Measurements from ENCODE around the gene DNAH11. TPM values are rescaled to one million over a fixed set of nuclear protein-coding genes. Genes with fewer than 3 reads are reported as not detected.

DNAH11 gene
- total RNA-seq, 2 donors from 2014 or later: 1.6 to 13.3 TPM

DNA sequence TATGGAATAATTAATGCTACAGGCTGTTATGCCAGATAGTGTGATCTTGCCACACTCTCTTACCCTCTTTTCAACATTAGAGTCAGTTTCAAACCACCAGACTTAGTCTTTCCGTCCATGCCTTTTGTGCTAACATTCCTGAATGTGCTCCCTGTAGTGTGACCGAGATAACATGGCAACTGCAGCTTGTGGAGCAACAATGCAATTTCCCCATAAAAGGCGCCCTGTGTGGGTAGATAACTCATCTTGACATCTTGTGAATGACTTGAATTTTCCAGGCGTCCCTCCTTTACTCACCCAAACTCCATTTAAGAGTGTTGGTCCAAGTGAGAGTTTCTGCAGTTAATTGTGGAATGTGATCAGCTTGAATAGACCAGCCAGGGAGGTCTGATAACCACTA is 99.6 kb downstream of the DNAH11 start:
- TF ChIP-seq POLR2A (IDR thresholded peaks at IDR 0.05) (no peak), POLR2AphosphoS5 (IDR thresholded peaks at IDR 0.05) (no peak)
- TF ChIP-seq, protein P1, sequence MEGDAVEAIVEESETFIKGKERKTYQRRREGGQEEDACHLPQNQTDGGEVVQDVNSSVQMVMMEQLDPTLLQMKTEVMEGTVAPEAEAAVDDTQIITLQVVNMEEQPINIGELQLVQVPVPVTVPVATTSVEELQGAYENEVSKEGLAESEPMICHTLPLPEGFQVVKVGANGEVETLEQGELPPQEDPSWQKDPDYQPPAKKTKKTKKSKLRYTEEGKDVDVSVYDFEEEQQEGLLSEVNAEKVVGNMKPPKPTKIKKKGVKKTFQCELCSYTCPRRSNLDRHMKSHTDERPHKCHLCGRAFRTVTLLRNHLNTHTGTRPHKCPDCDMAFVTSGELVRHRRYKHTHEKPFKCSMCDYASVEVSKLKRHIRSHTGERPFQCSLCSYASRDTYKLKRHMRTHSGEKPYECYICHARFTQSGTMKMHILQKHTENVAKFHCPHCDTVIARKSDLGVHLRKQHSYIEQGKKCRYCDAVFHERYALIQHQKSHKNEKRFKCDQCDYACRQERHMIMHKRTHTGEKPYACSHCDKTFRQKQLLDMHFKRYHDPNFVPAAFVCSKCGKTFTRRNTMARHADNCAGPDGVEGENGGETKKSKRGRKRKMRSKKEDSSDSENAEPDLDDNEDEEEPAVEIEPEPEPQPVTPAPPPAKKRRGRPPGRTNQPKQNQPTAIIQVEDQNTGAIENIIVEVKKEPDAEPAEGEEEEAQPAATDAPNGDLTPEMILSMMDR (IDR thresholded peaks at IDR 0.05): no peak
- no peaks in the 10 kb centered on the region for H3K36me3 ChIP-seq
- H3K4me1 ChIP-seq (replicated peaks): no peaks in the 10 kb centered on the region
- no peaks in the 10 kb centered on the region for H3K9me3 ChIP-seq
- intact Hi-C loops (cut with DNase I): no loop called here
- WGBS: 61% methylated on average over 4 of the region's 4 CpGs
- no peak overlapping the region for H3K4me3 ChIP-seq
- H3K27me3 ChIP-seq (replicated peaks; ENCODE audit: insufficient read depth): no peaks in the 10 kb centered on the region
- no peak overlapping the region for H3K27ac ChIP-seq
- DNase-seq (ENCODE audit: low spot score): no peak

DNA sequence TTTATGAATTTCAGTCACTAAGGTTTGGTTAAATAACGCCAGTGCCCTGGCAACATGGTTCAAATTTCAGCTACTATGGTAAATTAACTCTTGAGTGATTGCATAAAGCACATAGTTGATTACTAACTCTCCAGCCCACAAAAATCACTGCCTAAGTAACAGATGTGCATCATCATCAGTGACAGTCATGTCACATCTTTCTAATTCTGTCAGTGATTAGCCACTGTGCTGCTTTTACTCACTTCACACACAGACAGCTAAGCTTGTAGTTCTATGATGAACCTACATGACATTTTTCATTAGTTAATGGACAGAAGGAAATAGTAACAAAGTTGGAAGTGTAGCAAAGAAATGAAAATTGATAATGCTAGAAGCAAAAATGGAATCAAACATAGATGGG is 108.9 kb downstream of the DNAH11 start:
- DNase-seq (ENCODE audit: low spot score): no peak
- Histone ChIP-seq H3K36me3 (no peaks in the 10 kb centered on the region), H3K27ac (no peak overlapping the region), H3K4me3 (no peak overlapping the region), H3K27me3 (replicated peaks; ENCODE audit: insufficient read depth) (no peaks in the 10 kb centered on the region), H3K4me1 (replicated peaks) (no peaks in the 10 kb centered on the region), H3K9me3 (no peaks in the 10 kb centered on the region)
- intact Hi-C loops (cut with DNase I): no loop called here
- whole genome bisulfite sequencing: 62% methylated on average over 1 of the region's 1 CpG
- TF ChIP-seq POLR2A (IDR thresholded peaks at IDR 0.05): no peak
- no peak for TF ChIP-seq POLR2AphosphoS5 (IDR thresholded peaks at IDR 0.05)
- TF ChIP-seq, protein P1 (IDR thresholded peaks at IDR 0.05): no peak

DNA sequence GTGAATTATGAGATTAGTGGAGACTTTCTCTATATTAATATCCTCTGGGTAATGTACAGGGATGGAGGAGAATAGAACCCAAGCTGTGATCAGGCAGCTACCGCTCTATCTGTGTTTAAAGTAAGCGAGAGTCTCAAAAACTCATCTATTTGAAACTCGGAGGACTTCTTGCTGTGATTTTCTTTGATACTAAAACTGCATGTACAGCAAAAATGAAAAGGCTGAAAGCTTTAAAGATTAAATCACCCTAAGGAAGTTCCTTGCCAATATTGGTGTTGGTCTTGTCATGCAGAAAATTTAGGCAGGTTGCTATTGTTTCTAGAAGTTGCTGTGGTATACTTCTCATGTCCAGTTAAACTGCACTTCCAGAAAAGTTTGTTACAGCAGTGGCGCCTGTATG is 110.8 kb downstream of the DNAH11 start:
- TF ChIP-seq POLR2AphosphoS5 (IDR thresholded peaks at IDR 0.05): no peak
- TF ChIP-seq, protein P1 (IDR thresholded peaks at IDR 0.05): no peak
- TF ChIP-seq POLR2A (IDR thresholded peaks at IDR 0.05): no peak
- WGBS: 95% methylated on average over 4 of the region's 4 CpGs
- Histone ChIP-seq H3K27ac (no peak overlapping the region), H3K36me3 (no peaks in the 10 kb centered on the region), H3K4me1 (replicated peaks) (no peaks in the 10 kb centered on the region), H3K4me3 (no peak overlapping the region), H3K27me3 (replicated peaks; ENCODE audit: insufficient read depth) (no peaks in the 10 kb centered on the region), H3K9me3 (no peaks in the 10 kb centered on the region)
- intact Hi-C loops (cut with DNase I): no loop called here
- no peak for DNase-seq (ENCODE audit: low spot score)

DNA sequence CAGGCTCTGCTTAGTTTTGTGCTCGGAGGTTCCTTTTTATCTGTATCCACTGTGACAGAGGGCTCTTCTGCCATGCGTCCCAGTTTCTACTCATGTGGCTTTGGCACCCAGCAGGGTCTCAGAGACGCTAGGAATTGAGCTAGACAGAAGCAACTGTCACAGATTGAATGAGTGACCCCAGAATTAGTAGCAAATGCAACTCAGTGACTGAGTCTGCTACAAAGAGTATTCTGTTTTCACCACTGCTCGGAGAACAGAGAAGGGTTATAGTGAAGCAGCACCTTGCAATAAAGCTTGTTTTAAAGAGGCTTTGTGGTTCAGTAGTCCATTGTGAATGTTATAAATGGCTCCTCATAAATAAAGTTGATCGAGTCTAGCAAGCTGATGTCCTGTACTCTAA is 113.2 kb downstream of the DNAH11 start:
- no peak for DNase-seq (ENCODE audit: low spot score)

DNA sequence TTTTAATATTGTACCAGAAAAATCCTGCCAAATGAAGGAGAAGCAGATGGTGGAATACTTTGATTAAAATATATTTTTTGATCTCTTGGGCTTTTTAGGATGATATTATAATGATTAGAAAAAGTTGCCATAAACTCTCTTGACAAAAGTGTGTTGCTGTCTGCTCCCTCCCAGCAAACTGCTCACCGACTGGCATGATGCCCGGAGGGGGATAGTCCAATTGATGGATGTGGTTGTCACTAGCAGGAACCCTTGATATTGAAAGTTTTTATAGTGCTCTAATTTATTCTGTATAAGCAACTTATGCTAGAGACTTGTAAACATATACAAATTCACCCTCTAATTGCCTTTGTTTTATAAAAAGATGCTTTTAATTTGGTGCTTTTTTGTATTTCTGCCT is 114.0 kb downstream of the DNAH11 start:
- Histone ChIP-seq H3K4me3 (no peak overlapping the region), H3K9me3 (no peaks in the 10 kb centered on the region), H3K27me3 (replicated peaks; ENCODE audit: insufficient read depth) (no peaks in the 10 kb centered on the region), H3K4me1 (replicated peaks) (no peaks in the 10 kb centered on the region), H3K36me3 (no peaks in the 10 kb centered on the region), H3K27ac (no peak overlapping the region)
- TF ChIP-seq, protein P1 (IDR thresholded peaks at IDR 0.05): no peak
- TF ChIP-seq POLR2A (IDR thresholded peaks at IDR 0.05): no peak
- no peak for TF ChIP-seq POLR2AphosphoS5 (IDR thresholded peaks at IDR 0.05)
- no peak for DNase-seq (ENCODE audit: low spot score)
- WGBS: 86% methylated on average over 2 of the region's 2 CpGs
- intact Hi-C loops (cut with DNase I): no loop called here

More for the DNA sequence above, 113.2 kb downstream of the DNAH11 start:
- intact Hi-C loops (cut with DNase I): no loop called here
- Histone ChIP-seq H3K27me3 (replicated peaks; ENCODE audit: insufficient read depth) (no peaks in the 10 kb centered on the region), H3K4me1 (replicated peaks) (no peaks in the 10 kb centered on the region), H3K9me3 (no peaks in the 10 kb centered on the region), H3K4me3 (no peak overlapping the region), H3K36me3 (no peaks in the 10 kb centered on the region), H3K27ac (no peak overlapping the region)
- TF ChIP-seq POLR2A (IDR thresholded peaks at IDR 0.05) (no peak), POLR2AphosphoS5 (IDR thresholded peaks at IDR 0.05) (no peak)
- TF ChIP-seq, protein P1 (IDR thresholded peaks at IDR 0.05): no peak
- 63% methylated on average over 5 of the region's 5 CpGs for WGBS

Data from prostate gland (tissue), 2 donors.